OCI-LY3 (cell line): Measurements from ENCODE around the gene DCHS2.

Source experiments
- CTCF ChIP-seq: fragments of 200-600, 300-600 bp; sonication (generic); IDR thresholded peaks from 2 replicates; pipeline ENCODE4 v1.5.1; 2014; ENCODE audit warnings: antibody characterized with exemption, low read length, low read depth
- EZH2phosphoT487 ChIP-seq: fragments of 200-600 bp; shearing (Covaris generic); IDR thresholded peaks from 2 replicates; pipeline ENCODE4 v1.6.1; 2018; ENCODE audit warnings: antibody characterized with exemption, mixed run types, low read depth

- TF ChIP-seq CTCF (no peak), EZH2phosphoT487 (no peak)
These were observed 215.1 kb downstream of the DCHS2 start for GRCh38 chr4:154276496-154276895.
